Thyroid gland (tissue), 4 donors: ENCODE measurements around the gene FDX1.

Source experiments
- POLR2A ChIP-seq, 2 donors: fragments of 450-650 bp; IDR thresholded peaks; one replicate each; pipeline ENCODE4 v1.6.1; 2017; ENCODE audit warnings: antibody characterized with exemption in 2 of 2, mild to moderate bottlenecking in 2 of 2, moderate library complexity in 1 of 2
- TF ChIP-seq, protein P1 (sequence below), 6 experiments: fragments of 200-600 bp in 3 of 6; fragments of 450-650 bp in 3 of 6; sonication (generic) in 3 of 6; IDR thresholded peaks; one replicate each; pipeline ENCODE4 v1.5.1; 2016 to 2019; ENCODE audit warnings: antibody characterized with exemption in 6 of 6, mild to moderate bottlenecking in 2 of 6, inconsistent platforms in 1 of 6, moderate library complexity in 1 of 6

DNA sequence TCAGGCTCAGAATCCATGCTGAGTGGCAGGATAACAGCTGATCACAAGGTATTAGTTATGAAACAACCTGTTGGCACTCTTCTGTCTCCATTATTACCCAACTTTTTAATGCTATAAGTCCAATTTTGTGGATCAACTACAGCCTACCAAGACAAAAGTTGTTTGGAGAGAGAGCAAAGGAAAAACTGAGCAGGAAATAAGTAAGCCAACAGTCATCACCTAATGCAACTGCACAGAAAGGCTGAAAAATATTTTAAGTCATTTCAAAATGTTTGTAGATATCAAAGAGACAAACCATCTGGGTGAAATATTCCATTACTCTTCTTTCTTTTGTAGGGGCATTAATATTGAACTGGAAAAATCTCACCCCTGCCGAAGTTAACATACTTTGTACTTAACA lies 41.6 kb downstream of the FDX1 start:
- TF ChIP-seq, protein P1, sequence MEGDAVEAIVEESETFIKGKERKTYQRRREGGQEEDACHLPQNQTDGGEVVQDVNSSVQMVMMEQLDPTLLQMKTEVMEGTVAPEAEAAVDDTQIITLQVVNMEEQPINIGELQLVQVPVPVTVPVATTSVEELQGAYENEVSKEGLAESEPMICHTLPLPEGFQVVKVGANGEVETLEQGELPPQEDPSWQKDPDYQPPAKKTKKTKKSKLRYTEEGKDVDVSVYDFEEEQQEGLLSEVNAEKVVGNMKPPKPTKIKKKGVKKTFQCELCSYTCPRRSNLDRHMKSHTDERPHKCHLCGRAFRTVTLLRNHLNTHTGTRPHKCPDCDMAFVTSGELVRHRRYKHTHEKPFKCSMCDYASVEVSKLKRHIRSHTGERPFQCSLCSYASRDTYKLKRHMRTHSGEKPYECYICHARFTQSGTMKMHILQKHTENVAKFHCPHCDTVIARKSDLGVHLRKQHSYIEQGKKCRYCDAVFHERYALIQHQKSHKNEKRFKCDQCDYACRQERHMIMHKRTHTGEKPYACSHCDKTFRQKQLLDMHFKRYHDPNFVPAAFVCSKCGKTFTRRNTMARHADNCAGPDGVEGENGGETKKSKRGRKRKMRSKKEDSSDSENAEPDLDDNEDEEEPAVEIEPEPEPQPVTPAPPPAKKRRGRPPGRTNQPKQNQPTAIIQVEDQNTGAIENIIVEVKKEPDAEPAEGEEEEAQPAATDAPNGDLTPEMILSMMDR (IDR thresholded peaks at IDR 0.05), result no peak
- no peak for TF ChIP-seq POLR2A (IDR thresholded peaks at IDR 0.05)
